ENCODE results near the gene PRSS53. TPM values are rescaled to one million over a fixed set of nuclear protein-coding genes. Genes with fewer than 3 reads are reported as not detected.

The PRSS53 gene
- total and polyA plus RNA-seq, 4 donors, result 0.51 to 14.5 (median 3.0) TPM

DNA sequence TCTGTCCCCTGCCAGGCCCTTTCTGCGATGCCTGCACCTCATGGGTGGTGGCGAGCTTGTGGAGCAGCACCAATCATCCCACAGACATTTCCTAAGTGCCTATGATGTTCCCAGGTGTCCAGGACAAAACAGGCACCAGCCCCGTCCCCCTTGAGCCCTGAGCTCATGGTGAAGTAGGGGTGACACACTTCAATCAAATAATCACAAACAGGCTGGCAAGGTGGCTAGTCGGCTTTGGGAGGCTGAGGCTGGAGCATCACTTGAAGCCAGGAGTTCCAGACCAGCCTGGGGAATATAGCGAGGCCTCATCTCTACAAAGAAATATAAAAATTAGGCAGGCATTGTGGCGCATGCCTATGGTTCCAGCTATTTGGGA, 47.5 kb upstream of the PRSS53 start:
- WGBS, result 87% methylated on average over 6 of the region's 6 CpGs
- Histone ChIP-seq H3K9ac (ENCODE audit: low read depth in 1 of 2, low read length in 2 of 2) (no peak overlapping the region), H3K27ac (ENCODE audit: low read depth in 1 of 2, low read length in 2 of 2) (no peak overlapping the region)

DNA sequence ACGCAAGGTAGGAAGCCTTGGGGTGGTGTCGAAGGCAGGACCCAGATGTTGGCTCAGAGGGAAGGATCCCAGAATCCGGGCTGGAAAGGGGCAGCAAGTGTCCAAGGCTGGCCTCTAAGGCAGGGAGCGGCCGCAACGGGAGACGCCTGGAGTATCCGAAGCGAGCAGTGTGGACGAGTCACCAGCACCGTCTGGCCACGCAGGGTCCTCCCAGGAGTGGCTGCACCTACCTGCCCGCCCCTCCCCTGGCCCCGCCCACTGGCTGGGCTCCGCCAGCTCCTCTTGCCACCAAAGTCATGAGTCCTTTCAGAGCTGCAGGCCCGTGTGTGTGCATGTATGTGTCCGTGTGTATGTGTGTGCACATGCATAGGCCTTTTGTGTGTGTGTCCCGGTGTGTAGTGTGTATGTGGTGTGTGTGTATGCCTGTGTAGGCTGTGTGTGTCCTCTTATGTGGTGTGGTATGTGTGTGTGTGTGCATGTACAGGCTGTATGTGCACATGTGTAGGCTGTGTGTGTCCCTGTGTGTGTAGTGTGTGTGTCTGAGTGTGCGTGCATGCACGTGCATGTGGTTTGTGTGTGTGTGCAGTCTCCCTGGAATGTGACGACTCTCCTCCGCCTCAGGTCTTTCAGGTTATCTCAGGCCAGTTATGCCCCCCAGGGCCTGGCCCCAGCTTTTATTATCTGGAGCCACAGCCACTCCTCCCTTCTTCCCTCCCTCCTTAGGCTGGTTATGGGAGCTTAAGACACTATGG, 47.0 kb upstream of the PRSS53 start, which contains the start of gene PRSS8:
Gene PRSS8 (minus strand): TSS at position 193 of the 752 bp plus-strand sequence. CDS start 229 bp downstream, outside the sequence.
- 38% methylated on average over 22 of the region's 22 CpGs for WGBS
- H3K27ac ChIP-seq (ENCODE audit: low read depth in 1 of 2, low read length in 2 of 2), result peak within 1 kb of the TSS; percentile 53 to 74
- peak; percentile 62 for DNase-seq (ENCODE audit: low spot score)

More for the DNA sequence above, 47.5 kb upstream of the PRSS53 start:
- H3K9me3 ChIP-seq (ENCODE audit: control insufficient read depth in 4 of 4, low read length in 3 of 4), result no peaks in the 10 kb centered on the region
- no peak for DNase-seq (ENCODE audit: low spot score)
- no peak overlapping the region for H3K4me3 ChIP-seq (ENCODE audit: low read depth in 1 of 3, low read length in 3 of 3)
- peaks cover 6 to 30% (median 15%) of the 10 kb centered on the region in 4 donors for H3K4me1 ChIP-seq (ENCODE audit: control insufficient read depth in 4 of 4, insufficient read depth in 4 of 4, low read length in 3 of 4)
- H3K36me3 ChIP-seq (ENCODE audit: control insufficient read depth in 4 of 4, insufficient read depth in 3 of 4, low read depth in 1 of 4, low read length in 3 of 4), result peaks cover 5 to 13% (median 8%) of the 10 kb centered on the region in 4 donors
- H3K27me3 ChIP-seq (ENCODE audit: control insufficient read depth in 4 of 4, insufficient read depth in 4 of 4, low read length in 3 of 4), result no peaks in the 10 kb centered on the region
- no peak for TF ChIP-seq FOXA2 (IDR thresholded peaks at IDR 0.05)
- TF ChIP-seq, protein P1, sequence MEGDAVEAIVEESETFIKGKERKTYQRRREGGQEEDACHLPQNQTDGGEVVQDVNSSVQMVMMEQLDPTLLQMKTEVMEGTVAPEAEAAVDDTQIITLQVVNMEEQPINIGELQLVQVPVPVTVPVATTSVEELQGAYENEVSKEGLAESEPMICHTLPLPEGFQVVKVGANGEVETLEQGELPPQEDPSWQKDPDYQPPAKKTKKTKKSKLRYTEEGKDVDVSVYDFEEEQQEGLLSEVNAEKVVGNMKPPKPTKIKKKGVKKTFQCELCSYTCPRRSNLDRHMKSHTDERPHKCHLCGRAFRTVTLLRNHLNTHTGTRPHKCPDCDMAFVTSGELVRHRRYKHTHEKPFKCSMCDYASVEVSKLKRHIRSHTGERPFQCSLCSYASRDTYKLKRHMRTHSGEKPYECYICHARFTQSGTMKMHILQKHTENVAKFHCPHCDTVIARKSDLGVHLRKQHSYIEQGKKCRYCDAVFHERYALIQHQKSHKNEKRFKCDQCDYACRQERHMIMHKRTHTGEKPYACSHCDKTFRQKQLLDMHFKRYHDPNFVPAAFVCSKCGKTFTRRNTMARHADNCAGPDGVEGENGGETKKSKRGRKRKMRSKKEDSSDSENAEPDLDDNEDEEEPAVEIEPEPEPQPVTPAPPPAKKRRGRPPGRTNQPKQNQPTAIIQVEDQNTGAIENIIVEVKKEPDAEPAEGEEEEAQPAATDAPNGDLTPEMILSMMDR (IDR thresholded peaks at IDR 0.05; ENCODE audit: low read depth, low read length, missing input control), result no peak
- no peak for TF ChIP-seq FOXA1 (IDR thresholded peaks at IDR 0.05)
- no peak for TF ChIP-seq RXRA (IDR thresholded peaks at IDR 0.05)
- TF ChIP-seq EGR1 (IDR thresholded peaks at IDR 0.05; ENCODE audit: low read depth in 2 of 2), result no peak
- TF ChIP-seq YY1 (IDR thresholded peaks at IDR 0.05), result no peak
- no peak for TF ChIP-seq SP1 (IDR thresholded peaks at IDR 0.05)
- TF ChIP-seq, protein P2, sequence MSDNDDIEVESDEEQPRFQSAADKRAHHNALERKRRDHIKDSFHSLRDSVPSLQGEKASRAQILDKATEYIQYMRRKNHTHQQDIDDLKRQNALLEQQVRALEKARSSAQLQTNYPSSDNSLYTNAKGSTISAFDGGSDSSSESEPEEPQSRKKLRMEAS (IDR thresholded peaks at IDR 0.05), result no peak
- TF ChIP-seq RAD21 (IDR thresholded peaks at IDR 0.05), result no peak
- TF ChIP-seq, protein P3, sequence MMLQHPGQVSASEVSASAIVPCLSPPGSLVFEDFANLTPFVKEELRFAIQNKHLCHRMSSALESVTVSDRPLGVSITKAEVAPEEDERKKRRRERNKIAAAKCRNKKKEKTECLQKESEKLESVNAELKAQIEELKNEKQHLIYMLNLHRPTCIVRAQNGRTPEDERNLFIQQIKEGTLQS (IDR thresholded peaks at IDR 0.05), result no peak
- no peak for TF ChIP-seq JUND (IDR thresholded peaks at IDR 0.05)

More for the DNA sequence above, 47.0 kb upstream of the PRSS53 start, which contains the start of gene PRSS8:
- H3K27me3 ChIP-seq (ENCODE audit: control insufficient read depth in 4 of 4, insufficient read depth in 4 of 4, low read length in 3 of 4), result no peaks in the 10 kb centered on the region
- H3K9ac ChIP-seq (ENCODE audit: low read depth in 1 of 2, low read length in 2 of 2), result peak within 1 kb of the TSS; percentile 13 to 21
- no peaks in the 10 kb centered on the region for H3K9me3 ChIP-seq (ENCODE audit: control insufficient read depth in 4 of 4, low read length in 3 of 4)
- H3K4me3 ChIP-seq (ENCODE audit: low read depth in 1 of 3, low read length in 3 of 3), result peak within 1 kb of the TSS; percentile 37 to 62 (median 42)
- no peak for TF ChIP-seq JUND (IDR thresholded peaks at IDR 0.05)
- no peak for TF ChIP-seq RAD21 (IDR thresholded peaks at IDR 0.05)
- TF ChIP-seq TAF1 (conservative IDR thresholded peaks at IDR 0.05), result no peak
- TF ChIP-seq SP1 (IDR thresholded peaks at IDR 0.05), result no peak
- TF ChIP-seq, protein P4, sequence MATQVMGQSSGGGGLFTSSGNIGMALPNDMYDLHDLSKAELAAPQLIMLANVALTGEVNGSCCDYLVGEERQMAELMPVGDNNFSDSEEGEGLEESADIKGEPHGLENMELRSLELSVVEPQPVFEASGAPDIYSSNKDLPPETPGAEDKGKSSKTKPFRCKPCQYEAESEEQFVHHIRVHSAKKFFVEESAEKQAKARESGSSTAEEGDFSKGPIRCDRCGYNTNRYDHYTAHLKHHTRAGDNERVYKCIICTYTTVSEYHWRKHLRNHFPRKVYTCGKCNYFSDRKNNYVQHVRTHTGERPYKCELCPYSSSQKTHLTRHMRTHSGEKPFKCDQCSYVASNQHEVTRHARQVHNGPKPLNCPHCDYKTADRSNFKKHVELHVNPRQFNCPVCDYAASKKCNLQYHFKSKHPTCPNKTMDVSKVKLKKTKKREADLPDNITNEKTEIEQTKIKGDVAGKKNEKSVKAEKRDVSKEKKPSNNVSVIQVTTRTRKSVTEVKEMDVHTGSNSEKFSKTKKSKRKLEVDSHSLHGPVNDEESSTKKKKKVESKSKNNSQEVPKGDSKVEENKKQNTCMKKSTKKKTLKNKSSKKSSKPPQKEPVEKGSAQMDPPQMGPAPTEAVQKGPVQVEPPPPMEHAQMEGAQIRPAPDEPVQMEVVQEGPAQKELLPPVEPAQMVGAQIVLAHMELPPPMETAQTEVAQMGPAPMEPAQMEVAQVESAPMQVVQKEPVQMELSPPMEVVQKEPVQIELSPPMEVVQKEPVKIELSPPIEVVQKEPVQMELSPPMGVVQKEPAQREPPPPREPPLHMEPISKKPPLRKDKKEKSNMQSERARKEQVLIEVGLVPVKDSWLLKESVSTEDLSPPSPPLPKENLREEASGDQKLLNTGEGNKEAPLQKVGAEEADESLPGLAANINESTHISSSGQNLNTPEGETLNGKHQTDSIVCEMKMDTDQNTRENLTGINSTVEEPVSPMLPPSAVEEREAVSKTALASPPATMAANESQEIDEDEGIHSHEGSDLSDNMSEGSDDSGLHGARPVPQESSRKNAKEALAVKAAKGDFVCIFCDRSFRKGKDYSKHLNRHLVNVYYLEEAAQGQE (IDR thresholded peaks at IDR 0.05), result no peak
- no peak for TF ChIP-seq GABPA (IDR thresholded peaks at IDR 0.05 in 1 of 2, conservative IDR thresholded peaks at IDR 0.05 in 1 of 2)
- TF ChIP-seq, protein P5, sequence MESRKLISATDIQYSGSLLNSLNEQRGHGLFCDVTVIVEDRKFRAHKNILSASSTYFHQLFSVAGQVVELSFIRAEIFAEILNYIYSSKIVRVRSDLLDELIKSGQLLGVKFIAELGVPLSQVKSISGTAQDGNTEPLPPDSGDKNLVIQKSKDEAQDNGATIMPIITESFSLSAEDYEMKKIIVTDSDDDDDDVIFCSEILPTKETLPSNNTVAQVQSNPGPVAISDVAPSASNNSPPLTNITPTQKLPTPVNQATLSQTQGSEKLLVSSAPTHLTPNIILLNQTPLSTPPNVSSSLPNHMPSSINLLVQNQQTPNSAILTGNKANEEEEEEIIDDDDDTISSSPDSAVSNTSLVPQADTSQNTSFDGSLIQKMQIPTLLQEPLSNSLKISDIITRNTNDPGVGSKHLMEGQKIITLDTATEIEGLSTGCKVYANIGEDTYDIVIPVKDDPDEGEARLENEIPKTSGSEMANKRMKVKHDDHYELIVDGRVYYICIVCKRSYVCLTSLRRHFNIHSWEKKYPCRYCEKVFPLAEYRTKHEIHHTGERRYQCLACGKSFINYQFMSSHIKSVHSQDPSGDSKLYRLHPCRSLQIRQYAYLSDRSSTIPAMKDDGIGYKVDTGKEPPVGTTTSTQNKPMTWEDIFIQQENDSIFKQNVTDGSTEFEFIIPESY (IDR thresholded peaks at IDR 0.05), result no peak
- TF ChIP-seq, protein P1 (IDR thresholded peaks at IDR 0.05; ENCODE audit: low read depth, low read length, missing input control), result no peak
- TF ChIP-seq RXRA (IDR thresholded peaks at IDR 0.05), result no peak
- peaks cover 7 to 17% (median 8%) of the 10 kb centered on the region in 4 donors for H3K36me3 ChIP-seq (ENCODE audit: control insufficient read depth in 4 of 4, insufficient read depth in 3 of 4, low read depth in 1 of 4, low read length in 3 of 4)
- peaks cover 5 to 24% (median 10%) of the 10 kb centered on the region in 4 donors for H3K4me1 ChIP-seq (ENCODE audit: control insufficient read depth in 4 of 4, insufficient read depth in 4 of 4, low read length in 3 of 4)

Data from liver (tissue), 9 donors.